Amygdala (tissue), 56 donors: Measurements from ENCODE around the gene TRAPPC2B.

Source experiments
- DNase-seq, 56 donors: peaks; one replicate each; lab custom pipeline; 2025; lab: John Stamatoyannopoulos, UW

The TRAPPC2B gene

GRCh38 chr19:57362997-57363687 is at the start of gene TRAPPC2B, which contains the start of gene ZNF547:
Gene TRAPPC2B (plus strand): TSS chr19:57363551. CDS start chr19:57364834, 1,283 bp downstream.
Gene ZNF547 (plus strand): TSS chr19:57363551. CDS start chr19:57368556, 5,005 bp downstream.
- DNase-seq: peak; percentile 73 to 99 (median 97)

- no peak for DNase-seq
These were observed 49.2 kb upstream of the TRAPPC2B start for GRCh38 chr19:57314146-57314545.

- peak in 5 of 56 donors; percentile 0 to 16 (median 2) for DNase-seq
These were observed 45.8 kb upstream of the TRAPPC2B start for GRCh38 chr19:57317503-57317902.

GRCh38 chr19:57319869-57320179 is 43.5 kb upstream of the TRAPPC2B start:
- no peak for DNase-seq

- peak; percentile 14 to 97 (median 91) for DNase-seq
These were observed 42.9 kb upstream of the TRAPPC2B start, which contains the start of gene ZNF543 for GRCh38 chr19:57320180-57321084. Gene ZNF543 (plus strand): TSS chr19:57320472. CDS start chr19:57320854, 382 bp downstream.

GRCh38 chr19:57321116-57321515 is 42.2 kb upstream of the TRAPPC2B start:
- DNase-seq: no peak

- DNase-seq: no peak
These were observed 41.6 kb upstream of the TRAPPC2B start for GRCh38 chr19:57321751-57322150.

GRCh38 chr19:57324992-57325391 is 38.4 kb upstream of the TRAPPC2B start:
- DNase-seq: no peak

- no peak for DNase-seq
These were observed 35.4 kb upstream of the TRAPPC2B start for GRCh38 chr19:57327993-57328392.

GRCh38 chr19:57334191-57334590 is 29.2 kb upstream of the TRAPPC2B start:
- no peak for DNase-seq

- no peak for DNase-seq
These were observed 24.5 kb upstream of the TRAPPC2B start for GRCh38 chr19:57338877-57339276.

GRCh38 chr19:57342582-57342981 is 20.8 kb upstream of the TRAPPC2B start:
- DNase-seq: no peak

GRCh38 chr19:57348136-57348535 is 15.2 kb upstream of the TRAPPC2B start:
- DNase-seq: no peak

- DNase-seq: peak; percentile 42 to 98 (median 92)
These were observed 12.2 kb upstream of the TRAPPC2B start, which contains the start of gene ZNF304 for GRCh38 chr19:57350877-57351805. Gene ZNF304 (plus strand): TSS chr19:57351271. CDS start chr19:57351665, 394 bp downstream.

- DNase-seq: no peak
These were observed 11.5 kb upstream of the TRAPPC2B start for GRCh38 chr19:57351867-57352266.

- DNase-seq: no peak
These were observed 7.4 kb upstream of the TRAPPC2B start for GRCh38 chr19:57355916-57356315.

- no peak for DNase-seq
These were observed 5.9 kb upstream of the TRAPPC2B start for GRCh38 chr19:57357406-57357805.

GRCh38 chr19:57359300-57359699 is 4.1 kb upstream of the TRAPPC2B start:
- no peak for DNase-seq

- no peak for DNase-seq
These were observed 932 bp upstream of the TRAPPC2B start for GRCh38 chr19:57362419-57362818.

GRCh38 chr19:57363688-57364181 is 384 bp downstream of the TRAPPC2B start:
- DNase-seq: peak in 4 of 56 donors; percentile 22 to 36 (median 26)
